Measurements from ENCODE around the gene TMEM225.

DNA sequence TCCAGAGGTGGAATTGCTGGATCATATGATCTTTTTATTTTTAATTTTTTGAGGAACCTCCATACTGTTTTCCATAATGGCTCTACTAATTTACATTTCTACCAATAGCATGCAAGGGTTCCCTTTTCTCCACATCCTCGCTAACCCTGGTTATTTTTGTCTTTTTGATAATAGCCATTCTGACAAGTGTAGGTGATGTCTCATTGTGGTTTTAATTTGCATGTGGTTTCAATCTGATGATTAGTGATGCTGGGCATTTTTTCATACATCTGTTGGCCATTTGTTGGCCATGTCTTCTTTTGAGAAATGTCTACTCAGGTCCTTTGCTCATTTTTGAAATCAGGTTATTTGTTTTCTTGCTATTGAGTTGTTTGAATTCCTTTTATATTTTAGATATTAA, 38.6 kb upstream of the TMEM225 start:
- no peak for TF ChIP-seq EED (IDR thresholded peaks at IDR 0.05; ENCODE audit: low read depth)
- no peak for TF ChIP-seq POLR2A (IDR thresholded peaks at IDR 0.05; ENCODE audit: low read depth, low read length)
- no peak for TF ChIP-seq SIN3A (IDR thresholded peaks at IDR 0.05; ENCODE audit: low read depth, low read length)
- no peak for TF ChIP-seq PBX3 (IDR thresholded peaks at IDR 0.05; ENCODE audit: insufficient replicate concordance, low read depth, low read length)
- no peak for TF ChIP-seq TCF12 (IDR thresholded peaks at IDR 0.05; ENCODE audit: low read depth, low read length)
- no peak for TF ChIP-seq CTCF (IDR thresholded peaks at IDR 0.05 in 2 of 3, conservative IDR thresholded peaks at IDR 0.05 in 1 of 3; ENCODE audit: control insufficient read depth in 2 of 3, extremely low read depth in 1 of 3, insufficient read depth in 1 of 3, low read depth in 3 of 3, low read length in 3 of 3)
- no peak for TF ChIP-seq CHD4 (IDR thresholded peaks at IDR 0.05)
- TF ChIP-seq MYC (IDR thresholded peaks at IDR 0.05; ENCODE audit: insufficient read depth, insufficient read length, insufficient replicate concordance, low read length, severe bottlenecking) = no peak
- TF ChIP-seq YY1 (IDR thresholded peaks at IDR 0.05; ENCODE audit: low read depth, low read length) = no peak
- no peak for TF ChIP-seq JUNB (IDR thresholded peaks at IDR 0.05)
- no peak for TF ChIP-seq ZNF274 (IDR thresholded peaks at IDR 0.05; ENCODE audit: insufficient read depth, insufficient read length)
- TF ChIP-seq RAD21 (IDR thresholded peaks at IDR 0.05; ENCODE audit: insufficient read depth, low read depth, low read length) = no peak
- TF ChIP-seq YBX1 (IDR thresholded peaks at IDR 0.05) = no peak

All from GM12878 (cell line).